GF-D8 (cell line): ENCODE measurements around the gene CLIP1.
"Not testable (repeated sequence)": the region's sequence is repeated elsewhere in the genome, so short reads cannot be mapped to it uniquely, and the experiment has no call there.

Experiments
- DNase-seq: peaks from one replicate; lab custom pipeline; 2025; lab: John Stamatoyannopoulos, UW

CLIP1 gene

DNA sequence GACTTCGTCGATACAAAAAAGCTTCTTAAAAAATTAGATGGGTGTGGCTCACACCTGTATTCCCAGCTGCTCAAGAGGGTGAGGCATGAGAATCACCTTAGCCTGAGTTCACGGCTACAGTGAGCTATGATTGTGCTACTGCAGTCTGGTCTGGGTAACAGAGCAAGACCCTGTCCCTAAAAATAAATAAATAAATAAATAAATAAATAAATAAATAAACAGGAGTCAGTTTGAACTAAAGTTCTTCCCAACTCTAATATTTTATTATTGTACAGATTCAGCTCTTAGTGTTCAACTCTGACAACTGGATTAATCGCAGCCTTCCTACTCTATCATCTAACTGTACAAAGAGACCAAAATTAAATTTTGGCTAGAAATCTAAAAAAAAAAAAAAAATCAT, 12.7 kb upstream of the CLIP1 start:
- DNase-seq: no peak

DNA sequence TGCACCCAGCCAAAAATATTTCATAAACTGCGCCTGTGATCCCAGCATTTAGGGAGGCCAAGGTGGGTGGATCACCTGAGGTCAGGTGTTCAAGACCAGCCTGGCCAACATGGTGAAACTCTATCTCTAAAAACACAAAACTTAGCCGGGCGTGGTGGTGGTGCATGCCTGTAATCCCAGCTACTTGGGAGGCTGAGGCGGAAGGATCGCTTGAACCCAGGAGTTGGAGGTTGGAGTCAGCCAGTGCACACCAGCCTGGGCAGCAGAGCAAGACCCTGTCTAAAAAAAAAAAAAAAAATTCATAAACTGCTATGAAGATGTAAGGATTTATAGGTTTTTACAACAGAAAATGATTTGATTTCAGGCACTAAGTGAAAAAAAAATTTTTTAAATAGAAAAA, 6.6 kb upstream of the CLIP1 start:
- not testable (repeated sequence) for DNase-seq

DNA sequence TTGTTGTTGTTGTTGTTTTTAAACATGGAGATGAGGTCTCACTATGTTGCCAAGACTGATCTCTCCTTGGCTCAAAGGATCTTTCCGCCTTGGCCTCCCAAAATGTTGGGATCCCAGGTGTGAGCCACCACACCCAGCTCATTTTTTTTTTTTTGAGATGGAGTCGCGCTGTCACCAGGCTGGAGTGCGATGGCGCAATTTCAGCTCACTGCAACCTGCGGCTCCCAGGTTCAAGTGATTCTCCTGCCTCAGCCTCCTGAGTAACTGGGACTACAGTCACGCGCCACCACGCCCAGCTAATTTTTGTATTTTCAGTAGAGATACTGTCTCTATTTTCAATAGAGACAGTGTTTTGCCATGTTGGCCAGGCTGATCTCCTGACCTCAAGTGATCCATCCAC, 4.9 kb upstream of the CLIP1 start:
- DNase-seq: no peak

DNA sequence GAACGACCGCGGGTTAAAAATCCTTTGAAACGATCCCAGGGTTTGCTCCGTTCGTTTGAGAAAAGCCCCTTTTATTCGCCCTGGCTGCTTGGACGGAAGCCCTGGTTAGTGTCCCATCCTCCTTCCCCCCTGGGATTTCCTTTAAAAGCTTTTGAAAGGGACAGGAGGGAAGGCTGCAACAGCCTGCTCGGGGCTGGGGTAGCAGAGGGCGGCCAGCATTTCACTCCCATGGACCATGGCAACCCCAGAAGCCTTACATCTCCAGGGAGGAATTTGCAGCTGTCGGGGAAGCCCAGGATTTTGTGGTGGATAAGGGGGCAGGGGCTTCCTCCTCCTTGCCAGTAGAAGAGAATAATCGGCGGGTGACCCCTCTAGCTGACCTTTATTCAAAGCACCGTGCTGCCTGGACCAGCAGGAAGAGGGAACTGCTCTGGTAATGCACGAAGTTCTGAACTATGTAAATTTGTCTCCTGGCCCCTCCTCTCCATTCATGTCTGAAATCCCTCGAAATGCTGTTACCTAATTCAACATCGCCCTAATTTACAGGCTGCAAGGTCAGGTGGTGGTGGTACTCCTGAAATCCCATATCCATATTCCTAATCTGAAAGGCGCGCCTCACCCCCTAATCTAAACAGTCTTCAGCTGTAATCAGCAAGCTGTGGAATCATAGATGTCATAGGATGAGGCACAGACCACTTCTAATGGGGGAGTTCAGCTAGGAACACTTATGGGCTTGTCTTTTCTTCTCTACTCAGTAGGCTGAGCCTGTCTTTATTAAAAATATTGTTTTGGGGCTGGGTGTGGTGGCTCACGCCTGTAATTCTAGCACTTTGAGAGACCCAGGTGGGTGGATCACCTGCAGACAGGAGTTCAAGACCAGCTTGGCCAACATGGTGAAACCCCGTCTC, 1.0 kb upstream of the CLIP1 start:
- no peak for DNase-seq

DNA sequence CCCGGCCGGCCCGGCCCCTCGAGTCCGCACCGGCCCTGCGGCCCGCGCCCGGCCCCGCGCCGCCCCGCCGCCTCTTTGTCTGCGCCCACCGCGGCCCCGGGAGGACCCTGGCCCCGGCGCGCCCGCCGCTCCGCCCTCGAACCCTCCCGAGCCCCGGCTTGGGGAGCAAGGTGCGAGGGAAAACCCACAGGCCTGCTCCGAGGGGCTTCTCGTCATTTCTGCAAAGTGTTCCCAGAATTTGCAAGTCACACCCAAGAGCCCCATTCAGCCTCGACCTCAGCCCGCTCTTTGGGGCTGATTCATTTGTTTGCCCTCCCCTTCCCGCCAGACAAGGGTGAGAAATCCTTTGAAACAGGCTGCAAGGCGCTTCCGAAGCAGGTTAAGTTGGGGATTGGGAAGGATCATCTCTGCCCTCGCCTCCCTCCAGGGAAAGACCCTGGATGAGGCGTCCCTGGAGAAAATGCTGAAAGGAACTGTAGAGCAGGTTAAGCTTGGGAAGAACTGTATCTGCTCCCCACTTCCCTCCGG, 325 bp upstream of the CLIP1 start:
- no peak for DNase-seq

DNA sequence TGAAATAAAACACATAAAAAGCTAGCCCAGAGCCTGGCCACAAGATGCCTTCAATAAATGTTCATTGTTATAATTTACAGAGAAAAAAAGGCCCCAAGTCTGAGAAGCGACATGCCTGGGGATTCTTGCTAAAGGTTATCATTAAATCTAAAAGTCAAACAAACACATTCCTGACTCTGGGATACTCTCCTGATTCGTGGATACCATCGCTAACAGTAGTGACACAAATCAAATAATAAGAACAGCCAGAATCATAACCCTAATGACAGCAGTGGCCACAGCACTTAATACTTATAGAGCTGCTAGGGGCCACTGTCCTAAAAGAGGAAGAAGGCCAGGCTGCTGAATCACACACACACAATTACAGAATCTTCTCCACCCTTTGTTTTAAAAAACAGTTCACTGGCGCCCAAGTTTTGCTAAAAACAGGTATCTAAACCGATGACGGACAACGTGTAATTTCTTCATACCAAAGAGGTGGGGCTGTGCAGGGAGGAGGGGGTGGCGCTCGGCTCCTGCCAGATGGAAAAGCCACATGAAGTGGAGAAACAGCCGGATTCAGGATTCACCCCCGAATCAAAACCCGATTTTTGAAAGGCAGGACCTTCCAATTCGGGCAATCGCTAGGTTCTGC, 1.2 kb downstream of the CLIP1 start:
- DNase-seq: peak; percentile 13

DNA sequence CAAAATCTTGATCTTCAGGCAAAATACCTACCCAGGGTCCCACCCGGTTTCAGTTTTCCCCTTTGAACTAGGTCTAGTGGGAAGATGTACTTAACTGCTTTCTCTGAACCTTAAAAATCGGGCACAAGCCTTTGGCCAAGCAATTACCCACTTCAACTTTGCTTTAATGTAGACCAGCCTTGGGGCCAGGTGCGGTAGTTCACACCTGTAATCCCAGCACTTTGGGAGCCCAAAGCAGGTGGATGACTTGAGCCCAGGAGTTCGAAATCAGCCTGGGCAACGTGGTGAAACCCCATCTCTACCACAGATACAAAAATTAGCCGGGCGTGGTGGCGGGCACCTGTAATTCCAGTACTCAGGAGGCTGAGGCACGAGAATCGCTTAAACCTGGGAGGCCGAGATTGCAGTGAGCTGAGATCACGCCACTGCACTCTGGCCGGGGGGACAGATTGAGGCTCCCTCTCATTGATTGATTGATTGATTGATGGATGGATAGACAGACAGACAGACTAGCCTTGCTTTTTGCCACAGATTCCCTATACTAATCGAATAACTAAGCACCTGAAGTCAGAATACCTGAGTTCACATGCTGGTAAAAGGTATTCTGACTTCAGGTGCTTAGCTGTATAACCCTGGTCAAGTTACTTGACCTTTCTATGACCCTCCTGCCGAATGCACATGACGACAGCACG, 1.9 kb downstream of the CLIP1 start:
- no peak for DNase-seq

DNA sequence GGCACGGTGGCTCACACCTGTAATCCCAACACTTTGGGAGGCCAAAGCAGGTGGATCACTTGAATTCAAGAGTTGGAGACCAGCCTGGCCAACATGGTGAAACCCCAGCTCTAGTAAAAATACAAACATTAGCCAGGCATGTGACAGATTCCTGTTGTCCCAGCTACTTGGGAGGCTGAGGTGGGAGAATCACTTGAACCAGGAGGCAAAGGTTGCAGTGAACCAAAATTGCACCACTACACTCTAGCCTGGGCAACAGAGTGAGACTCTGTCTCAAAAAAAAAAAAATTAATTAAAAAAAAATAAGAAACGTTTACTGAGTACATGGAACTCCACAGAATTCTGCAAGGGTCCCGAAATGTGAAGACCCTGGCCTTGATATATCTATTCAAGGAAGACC, 3.4 kb downstream of the CLIP1 start:
- DNase-seq: not testable (repeated sequence)

DNA sequence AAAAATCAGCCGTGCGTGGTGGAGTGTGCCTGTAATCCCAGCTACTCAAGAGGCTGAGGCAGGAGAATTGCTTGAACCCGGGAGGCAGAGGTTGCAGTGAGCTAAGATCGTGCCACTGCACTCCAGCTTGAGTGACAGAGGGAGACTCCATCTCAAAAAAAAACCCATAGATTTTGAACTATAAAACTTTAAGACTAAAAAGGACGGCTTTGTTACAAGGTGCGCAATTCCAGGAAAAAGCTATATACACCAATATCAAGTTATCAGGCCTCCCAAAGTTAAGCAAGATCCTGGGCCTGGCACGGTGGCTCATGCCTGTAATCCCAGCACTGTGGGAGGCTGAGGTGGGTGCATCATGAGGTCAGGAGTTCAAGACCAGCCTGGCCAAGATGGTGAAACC, 6.8 kb downstream of the CLIP1 start:
- not testable (repeated sequence) for DNase-seq

DNA sequence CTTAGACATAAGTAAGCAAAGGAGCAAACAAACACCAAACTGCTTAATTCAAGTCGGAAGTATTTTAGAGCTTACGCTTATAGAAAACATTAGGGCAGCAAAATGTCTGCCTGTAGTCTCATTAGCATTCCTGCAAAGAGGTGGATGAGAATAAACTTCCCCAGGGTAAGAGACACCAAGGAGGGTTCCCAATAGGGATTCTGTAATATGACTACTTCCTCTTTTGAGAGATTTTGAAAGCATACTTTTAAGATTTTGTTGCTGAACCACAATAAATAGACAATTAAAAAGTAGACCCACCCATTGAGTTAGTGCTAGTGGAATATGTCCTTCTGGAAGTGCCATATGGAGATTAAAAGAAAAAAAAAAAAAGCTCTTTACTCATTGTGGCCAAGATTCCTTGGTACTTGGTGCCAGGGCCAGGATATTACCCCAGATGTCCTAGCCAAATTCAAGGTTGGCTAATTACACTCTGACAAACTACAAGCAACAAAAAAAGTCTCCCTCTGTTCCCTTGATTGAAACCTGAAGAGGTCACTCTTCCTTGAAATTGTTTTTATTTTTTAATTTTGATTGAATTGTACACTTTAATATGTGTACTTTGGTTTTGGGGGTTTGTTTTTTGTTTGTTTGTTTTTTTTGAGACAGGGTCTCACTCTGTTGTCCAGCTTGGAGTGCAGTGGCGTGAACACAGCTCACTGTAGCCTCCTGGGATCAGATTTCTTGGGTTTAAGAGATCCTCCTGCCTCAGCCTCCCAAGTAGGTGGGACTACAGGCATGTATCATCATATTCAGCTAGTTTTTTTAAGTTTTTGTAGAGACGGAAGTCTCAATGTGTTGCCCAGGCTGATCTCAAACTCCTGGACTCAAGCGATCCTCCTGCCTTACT, 8.7 kb downstream of the CLIP1 start:
- DNase-seq: peak; percentile 34

DNA sequence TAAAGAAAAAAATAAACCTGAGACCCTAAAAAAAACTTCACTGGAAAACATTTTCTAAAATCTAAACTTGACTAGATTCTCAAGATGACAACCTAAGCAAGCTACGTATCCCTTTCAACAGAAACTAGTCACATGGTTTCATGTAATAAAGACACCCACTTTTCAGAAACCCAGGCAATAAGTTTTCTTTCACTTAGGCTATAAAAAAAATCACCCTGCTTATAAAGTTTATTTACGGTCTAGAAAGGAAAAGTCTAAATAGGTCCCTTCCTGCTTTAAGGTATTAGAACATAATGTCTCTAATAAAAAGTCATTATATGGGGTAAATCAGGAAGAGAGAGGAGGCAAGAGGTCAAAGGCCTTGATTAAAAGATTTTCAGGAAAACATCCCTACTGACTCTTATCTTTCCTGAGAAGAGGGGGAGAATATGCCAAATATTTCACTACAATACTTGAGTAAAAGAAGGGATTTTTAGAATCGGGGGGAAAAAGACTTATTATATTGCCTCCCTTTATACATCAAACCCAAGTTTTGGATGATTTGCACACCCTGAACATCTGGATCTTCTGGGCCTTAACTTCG, 9.5 kb downstream of the CLIP1 start:
- DNase-seq: no peak

DNA sequence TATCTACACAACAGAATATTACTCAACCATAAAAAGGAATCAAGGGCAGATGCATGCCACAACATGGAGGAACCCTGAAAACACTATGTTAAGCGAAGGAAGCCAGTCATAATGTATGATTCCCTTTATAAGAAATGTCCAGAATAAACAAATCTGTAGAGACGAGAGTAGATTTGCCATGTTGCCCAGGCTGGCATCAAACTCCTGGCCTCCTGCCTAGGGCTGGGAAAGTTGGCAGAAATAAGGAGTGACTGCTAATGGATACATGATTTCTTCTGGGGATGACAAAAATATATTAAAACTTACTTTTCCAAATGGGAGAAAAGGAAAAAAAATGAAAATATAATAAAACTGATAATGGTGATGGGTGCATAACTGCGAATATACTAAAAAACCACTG, 10.9 kb downstream of the CLIP1 start:
- DNase-seq: no peak

DNA sequence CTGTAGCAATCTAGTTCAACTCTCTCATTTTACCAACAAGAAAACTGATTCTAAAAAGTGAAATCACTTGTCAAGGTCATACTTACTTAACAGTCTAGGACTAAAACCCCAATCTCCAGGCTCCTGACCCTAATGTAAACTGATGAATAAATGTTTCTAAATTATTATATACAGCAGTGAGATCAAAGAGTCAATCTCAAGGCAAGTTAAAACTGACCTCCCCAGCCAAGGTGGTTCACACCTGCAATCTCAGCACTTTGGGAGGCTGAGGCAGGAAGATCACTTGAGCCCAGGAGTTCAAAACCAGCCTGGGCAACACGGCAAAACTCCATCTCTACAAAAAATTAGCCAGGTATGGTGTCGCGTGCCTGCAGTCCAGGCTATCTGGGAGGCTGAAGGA, 15.3 kb downstream of the CLIP1 start:
- DNase-seq: no peak

DNA sequence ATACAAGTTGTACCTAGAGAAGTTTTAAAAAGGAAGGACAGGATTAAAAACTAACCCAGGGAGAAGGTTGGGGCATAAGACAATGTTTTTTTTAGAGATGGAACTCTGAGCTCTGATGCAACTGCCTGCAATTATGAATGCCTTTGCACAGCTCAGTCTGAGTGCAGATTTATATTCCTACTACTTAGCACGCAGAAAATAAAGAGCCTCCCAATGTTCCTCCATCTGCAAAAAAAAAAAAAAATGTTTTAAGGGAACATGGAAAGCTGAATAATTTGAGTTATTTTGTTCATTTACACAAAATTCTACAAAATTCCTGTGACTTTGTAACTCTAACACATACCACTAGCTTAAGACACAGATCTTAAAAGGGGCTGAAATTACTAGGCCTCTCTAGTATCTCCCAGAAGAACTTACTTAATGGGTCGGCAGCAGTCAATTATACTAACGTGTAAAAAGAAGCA, 15.7 kb downstream of the CLIP1 start:
- DNase-seq: no peak

DNA sequence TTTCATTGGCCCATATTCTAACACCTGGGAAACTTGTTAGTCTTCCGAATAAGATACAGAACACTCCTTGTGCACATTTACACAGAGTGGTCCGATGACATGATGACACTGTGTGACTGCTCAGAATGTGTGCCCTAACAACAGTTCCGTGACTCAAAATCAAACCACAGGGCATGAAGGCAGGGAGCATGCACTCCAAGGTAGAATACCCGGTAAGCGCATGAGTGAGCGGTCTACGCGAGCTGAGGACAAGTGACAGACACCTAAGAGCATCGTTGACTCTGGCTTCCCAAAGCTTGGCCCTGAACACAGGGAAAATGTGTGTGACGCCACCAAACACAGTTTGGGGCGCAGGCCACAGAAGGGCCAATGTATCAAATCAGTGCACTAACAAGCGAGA, 18.6 kb downstream of the CLIP1 start:
- no peak for DNase-seq

DNA sequence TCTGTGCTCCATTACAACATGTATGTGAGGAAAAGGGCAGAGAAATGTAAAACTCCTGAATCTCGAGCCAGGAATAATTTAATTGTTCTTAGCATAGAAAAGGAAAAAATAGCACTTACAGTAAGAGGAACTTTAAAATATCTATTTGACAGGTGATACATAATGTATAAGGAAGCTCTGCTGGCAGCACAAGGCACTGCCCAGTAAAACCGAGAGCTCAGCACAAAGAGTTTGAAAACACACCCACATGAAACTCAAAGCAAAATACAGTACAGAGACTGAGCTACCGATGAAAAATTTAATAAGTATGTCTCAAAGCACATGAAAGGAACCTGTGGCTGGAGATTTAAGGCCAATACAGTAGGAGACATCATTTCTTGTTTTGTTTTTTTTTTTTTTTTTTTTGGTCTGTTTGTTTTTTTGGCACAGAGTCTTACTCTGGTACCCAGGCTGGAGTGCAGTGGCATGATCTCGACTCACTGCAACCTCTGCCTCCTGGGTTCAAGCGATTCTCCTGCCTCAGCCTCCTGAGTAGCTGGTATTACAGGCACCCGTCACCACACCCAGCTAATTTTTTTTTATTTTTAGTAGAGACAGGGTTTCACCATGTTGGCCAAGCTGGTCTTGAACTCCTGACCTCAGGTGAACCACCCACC, 19.2 kb downstream of the CLIP1 start:
- no peak for DNase-seq

DNA sequence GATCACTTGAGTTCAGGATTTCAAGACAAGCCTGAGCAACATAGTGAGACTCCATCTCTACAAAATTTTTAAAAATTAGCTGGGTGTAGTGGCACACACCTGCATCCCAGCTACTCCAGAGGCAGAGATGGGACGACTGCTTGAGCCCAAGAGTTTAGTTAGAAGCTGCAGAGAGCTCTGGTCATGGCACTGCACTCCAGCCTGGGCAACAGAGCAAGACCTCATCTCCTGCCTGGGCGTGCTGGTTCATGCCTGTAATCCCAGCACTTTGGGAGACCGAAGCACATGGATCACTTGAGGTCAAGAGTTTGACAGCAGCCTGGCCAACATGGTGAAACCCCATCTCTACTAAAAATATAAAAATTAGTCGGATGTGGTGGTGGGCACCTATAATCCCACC, 20.2 kb downstream of the CLIP1 start:
- no peak for DNase-seq

DNA sequence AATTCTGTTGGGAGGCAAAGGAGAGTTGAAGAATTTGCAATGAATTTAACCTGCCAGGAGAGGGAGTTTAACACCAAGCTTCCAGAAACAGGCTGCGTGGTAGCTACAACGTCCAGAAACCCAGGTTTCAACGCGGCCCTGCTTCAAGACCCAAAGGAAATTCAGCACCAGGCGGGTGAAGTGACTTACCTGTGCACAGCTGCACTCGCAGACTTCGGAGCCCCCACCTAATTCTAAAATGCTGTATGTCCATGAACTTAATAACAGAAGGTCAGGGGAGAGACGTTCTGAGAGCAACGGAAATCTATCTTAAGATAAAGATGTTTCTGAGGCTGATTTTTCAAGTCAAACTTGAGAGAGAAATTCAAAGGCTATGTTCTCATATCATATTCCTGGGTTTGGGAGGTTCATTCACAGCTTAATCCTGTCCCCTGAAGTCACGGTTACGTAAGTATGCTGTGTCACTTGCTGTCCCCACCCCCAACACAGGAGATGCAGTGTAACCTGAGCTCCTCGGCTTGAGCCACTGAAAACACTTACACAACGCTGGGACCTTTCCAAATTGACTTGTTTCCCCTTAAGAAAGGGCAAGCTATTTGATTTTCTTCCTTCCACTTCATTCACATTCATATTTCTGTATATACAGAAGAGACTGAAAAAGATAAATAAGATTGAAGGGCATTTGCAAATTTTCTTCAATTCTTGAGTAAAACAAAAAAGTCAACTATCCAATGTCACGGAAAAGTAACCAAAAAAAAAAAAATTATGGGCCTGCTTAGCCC, 22.7 kb downstream of the CLIP1 start:
- peak; percentile 92 for DNase-seq

DNA sequence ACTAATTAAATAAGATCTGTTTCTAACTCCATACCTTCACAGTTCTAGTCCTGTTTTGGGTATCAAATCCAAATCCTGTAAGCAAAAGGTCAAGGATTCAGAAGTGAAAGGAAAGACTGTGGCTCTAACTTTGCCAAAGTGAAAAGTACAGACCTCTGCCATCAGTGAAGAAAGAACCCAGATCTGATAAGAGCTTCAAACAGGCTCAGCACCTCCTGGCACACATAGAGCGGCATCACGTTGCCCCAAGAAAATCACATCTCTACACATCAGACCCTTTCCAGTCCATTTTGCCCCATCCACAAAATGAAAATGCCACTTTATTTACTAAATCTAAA, 23.2 kb downstream of the CLIP1 start:
- no peak for DNase-seq

DNA sequence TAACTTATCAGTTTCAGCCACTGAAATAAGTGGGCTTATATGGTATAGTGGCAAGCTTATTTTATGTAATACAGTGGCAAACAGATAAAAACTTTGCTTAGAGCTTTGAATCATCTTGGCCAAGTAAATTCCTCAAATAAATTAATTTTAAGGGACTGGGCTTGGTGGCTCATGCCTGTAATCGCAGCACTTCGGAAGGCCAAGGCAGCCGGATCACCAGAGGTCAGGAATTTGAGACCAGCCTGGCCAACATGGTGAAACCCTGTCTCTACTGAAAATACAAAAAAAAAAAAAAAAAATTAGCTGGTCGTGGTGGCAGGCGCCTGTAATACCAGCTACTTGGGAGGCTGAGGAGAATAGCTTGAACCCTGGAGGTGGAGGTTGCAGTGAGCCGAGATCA, 24.5 kb downstream of the CLIP1 start:
- DNase-seq: not testable (repeated sequence)
